HG03060 (cell line): ENCODE results near the gene NTRK3.

Experiments used
- ATAC-seq: cut with Tn5 transposase; IDR thresholded peaks from one replicate; pipeline ENCODE4 v1.9.1; 2021; ENCODE audit warnings: low read depth, moderate number of reproducible peaks; ENCODE audit not compliant: unreplicated experiment

Gene NTRK3

GRCh38 chr15:88232771-88233201 lies 23.8 kb downstream of the NTRK3 start:
- no peak for ATAC-seq

- ATAC-seq, result no peak
These were observed 24.5 kb downstream of the NTRK3 start for GRCh38 chr15:88231909-88232644.

GRCh38 chr15:88230823-88231222 lies 25.7 kb downstream of the NTRK3 start:
- no peak for ATAC-seq

- no peak for ATAC-seq
These were observed 31.1 kb downstream of the NTRK3 start for GRCh38 chr15:88225461-88225860.

- ATAC-seq, result no peak
These were observed 33.5 kb downstream of the NTRK3 start for GRCh38 chr15:88223084-88223483.

- ATAC-seq, result no peak
These were observed 34.7 kb downstream of the NTRK3 start for GRCh38 chr15:88221836-88222235.

- ATAC-seq, result no peak
These were observed 35.9 kb downstream of the NTRK3 start for GRCh38 chr15:88220443-88221335.

- no peak for ATAC-seq
These were observed 36.9 kb downstream of the NTRK3 start for GRCh38 chr15:88219623-88220022.

GRCh38 chr15:88218557-88219221 lies 37.9 kb downstream of the NTRK3 start:
- no peak for ATAC-seq

- no peak for ATAC-seq
These were observed 41.4 kb downstream of the NTRK3 start for GRCh38 chr15:88215066-88215648.

GRCh38 chr15:88209111-88209510 lies 47.4 kb downstream of the NTRK3 start:
- no peak for ATAC-seq

GRCh38 chr15:88208396-88208795 lies 48.1 kb downstream of the NTRK3 start:
- ATAC-seq, result no peak

GRCh38 chr15:88207565-88207964 lies 49.0 kb downstream of the NTRK3 start:
- ATAC-seq, result no peak

GRCh38 chr15:88204584-88204983 lies 52.0 kb downstream of the NTRK3 start:
- ATAC-seq, result no peak

- no peak for ATAC-seq
These were observed 54.3 kb downstream of the NTRK3 start for GRCh38 chr15:88202231-88202630.

- no peak for ATAC-seq
These were observed 55.3 kb downstream of the NTRK3 start for GRCh38 chr15:88201207-88201606.

- no peak for ATAC-seq
These were observed 59.6 kb downstream of the NTRK3 start for GRCh38 chr15:88196961-88197360.

- no peak for ATAC-seq
These were observed 62.4 kb downstream of the NTRK3 start for GRCh38 chr15:88194162-88194561.

- ATAC-seq, result no peak
These were observed 63.1 kb downstream of the NTRK3 start for GRCh38 chr15:88193415-88193814.

GRCh38 chr15:88191812-88192165 lies 64.8 kb downstream of the NTRK3 start:
- ATAC-seq, result no peak

- ATAC-seq, result no peak
These were observed 66.3 kb downstream of the NTRK3 start for GRCh38 chr15:88190232-88190631.
